ENCODE measurements around the gene HPCAL1.

Gene HPCAL1

GRCh38 chr2:10267551-10268465 lies 34.9 kb upstream of the HPCAL1 start:
- TF ChIP-seq NFIC (IDR thresholded peaks at IDR 0.05) = no peak
- TF ChIP-seq TAF1 (IDR thresholded peaks at IDR 0.05; ENCODE audit: low read depth) = no peak
- no peak for TF ChIP-seq ZBTB7A (IDR thresholded peaks at IDR 0.05; ENCODE audit: low read depth)
- TF ChIP-seq TCF12 (IDR thresholded peaks at IDR 0.05; ENCODE audit: low read depth) = no peak
- no peak for TF ChIP-seq RAD21 (IDR thresholded peaks at IDR 0.05; ENCODE audit: low read depth)
- TF ChIP-seq CREB1 (IDR thresholded peaks at IDR 0.05; ENCODE audit: low read depth) = no peak
- TF ChIP-seq CEBPB (IDR thresholded peaks at IDR 0.05) = no peak
- no peak for TF ChIP-seq YY1 (IDR thresholded peaks at IDR 0.05; ENCODE audit: low read depth)
- TF ChIP-seq EGR1 (IDR thresholded peaks at IDR 0.05) = no peak
- no peak for TF ChIP-seq EP300 (IDR thresholded peaks at IDR 0.05; ENCODE audit: borderline replicate concordance)
- no peak for TF ChIP-seq MAX (IDR thresholded peaks at IDR 0.05)
- TF ChIP-seq TEAD4 (IDR thresholded peaks at IDR 0.05) = no peak
- TF ChIP-seq REST (IDR thresholded peaks at IDR 0.05; ENCODE audit: low read depth) = no peak
- no peak for TF ChIP-seq USF1 (IDR thresholded peaks at IDR 0.05)
- no peak for TF ChIP-seq FOXM1 (IDR thresholded peaks at IDR 0.05; ENCODE audit: borderline replicate concordance, low read depth)

- TF ChIP-seq ZBTB7A (IDR thresholded peaks at IDR 0.05; ENCODE audit: low read depth) (no peak), NFIC (IDR thresholded peaks at IDR 0.05) (no peak), TEAD4 (IDR thresholded peaks at IDR 0.05) (no peak), YY1 (IDR thresholded peaks at IDR 0.05; ENCODE audit: low read depth) (no peak), CREB1 (IDR thresholded peaks at IDR 0.05; ENCODE audit: low read depth) (no peak), TAF1 (IDR thresholded peaks at IDR 0.05; ENCODE audit: low read depth) (no peak), REST (IDR thresholded peaks at IDR 0.05; ENCODE audit: low read depth) (no peak), USF1 (IDR thresholded peaks at IDR 0.05) (no peak)
These were observed 33.4 kb upstream of the HPCAL1 start for GRCh38 chr2:10269291-10269690.

GRCh38 chr2:10269711-10270610 lies 32.7 kb upstream of the HPCAL1 start:
- TF ChIP-seq USF1 (IDR thresholded peaks at IDR 0.05) = 0 out of 2 replicates have a peak, but pooled peaks have one; percentile 40
- no peak for TF ChIP-seq ZBTB7A (IDR thresholded peaks at IDR 0.05; ENCODE audit: low read depth)
- no peak for TF ChIP-seq TEAD4 (IDR thresholded peaks at IDR 0.05)

- TF ChIP-seq EGR1 (IDR thresholded peaks at IDR 0.05) (no peak), FOXM1 (IDR thresholded peaks at IDR 0.05; ENCODE audit: borderline replicate concordance, low read depth) (no peak), ZBTB7A (IDR thresholded peaks at IDR 0.05; ENCODE audit: low read depth) (no peak), RAD21 (IDR thresholded peaks at IDR 0.05; ENCODE audit: low read depth) (no peak), USF1 (IDR thresholded peaks at IDR 0.05) (no peak), CREB1 (IDR thresholded peaks at IDR 0.05; ENCODE audit: low read depth) (no peak), EP300 (IDR thresholded peaks at IDR 0.05; ENCODE audit: borderline replicate concordance) (no peak), REST (IDR thresholded peaks at IDR 0.05; ENCODE audit: low read depth) (no peak), TAF1 (IDR thresholded peaks at IDR 0.05; ENCODE audit: low read depth) (no peak), TEAD4 (IDR thresholded peaks at IDR 0.05) (no peak), YY1 (IDR thresholded peaks at IDR 0.05; ENCODE audit: low read depth) (no peak), TCF12 (IDR thresholded peaks at IDR 0.05; ENCODE audit: low read depth) (no peak), MAX (IDR thresholded peaks at IDR 0.05) (no peak)
These were observed 31.2 kb upstream of the HPCAL1 start for GRCh38 chr2:10271509-10271908.
